HepG2 (cell line): ENCODE results near the gene MLXIPL. TPM values are rescaled to one million over a fixed set of nuclear protein-coding genes. Genes with fewer than 3 reads are reported as not detected.

Experiments
- ATAC-seq: fragments of 200-7000 bp; cut with Tn5 transposase; 3 replicates; pipeline ENCODE4 v1.9.1; 2020; ENCODE audit warnings: mild to moderate bottlenecking, moderate library complexity
- BruUV-seq: library from RNA; stranded (reverse); fragments of 400-500 nt; replicated peaks from 2 replicates; lab custom pipeline; 2021; lab: Mats Ljungman, UMichigan
- CTCF ChIA-PET: fragments of 300-600 bp; formaldehyde crosslinking; extraction: SDS; loops from one replicate; lab custom pipeline; 2021; ENCODE audit warnings: low total read pairs, inconsistent platforms, low intra/inter-chr PET ratio; lab: Yijun Ruan, JAX
- POLR2A ChIA-PET: fragments of 350-600 bp; sonication (Branson Sonifier 250); formaldehyde crosslinking; loops from one replicate; lab custom pipeline; 2020; ENCODE audit warnings: antibody characterized with exemption, inconsistent platforms; lab: Yijun Ruan, JAX
- DNase-seq: peaks from one replicate; pipeline ENCODE4 v3.0.0-alpha.2; 2015; ENCODE audit warnings: low spot score
- FAIRE-seq: peaks from 3 replicates; lab custom pipeline; 2011; peaks lifted over from hg19 to GRCh38; lab: Jason Lieb, UNC
- H2AFZ ChIP-seq: one replicate; pipeline ENCODE4 v1.6.1; 2011; ENCODE audit warnings: low read length, inconsistent platforms
- H3K27ac ChIP-seq: fragments of 300-600 bp; 3 replicates; pipeline ENCODE4 v1.8.0; 2011; ENCODE audit warnings: mixed run types, mild to moderate bottlenecking, mixed read lengths, low read length, inconsistent platforms; ENCODE audit not compliant: insufficient read depth; ENCODE audit errors: extremely low read length
- H3K27me3 ChIP-seq, 2 experiments: fragments of 200-600 bp in 1 of 2; 2 replicates in 1 of 2; 3 replicates in 1 of 2; pipeline versions ENCODE4 v1.6.0 to v1.8.0; 2011; ENCODE audit warnings: low read length in 2 of 2, mild to moderate bottlenecking in 2 of 2, moderate library complexity in 2 of 2, inconsistent platforms in 1 of 2; ENCODE audit not compliant: insufficient read depth in 2 of 2, control insufficient read depth in 1 of 2
- H3K36me3 ChIP-seq, 2 experiments: fragments of 200-600 bp in 1 of 2; replicated peaks in 1 of 2; 2 replicates in 1 of 2; 3 replicates in 1 of 2; pipeline versions ENCODE4 v1.5.1 to v1.8.0; 2011; ENCODE audit warnings: low read length in 2 of 2, inconsistent platforms in 1 of 2; ENCODE audit not compliant: insufficient read depth in 2 of 2, control insufficient read depth in 1 of 2
- H3K4me1 ChIP-seq: 2 replicates; pipeline ENCODE4 v1.5.1; 2012; ENCODE audit warnings: low read length, inconsistent platforms; ENCODE audit not compliant: insufficient read depth
- H3K4me2 ChIP-seq: 2 replicates; pipeline ENCODE4 v1.6.0; 2011; ENCODE audit warnings: low read depth, low read length, inconsistent platforms
- H3K4me3 ChIP-seq, 3 experiments: fragments of 200-600 bp in 1 of 3; sonication (generic), shearing (Covaris generic) in 1 of 3; replicated peaks in 1 of 3; 2 replicates each; pipeline ENCODE4 v1.5.1; 2011 to 2016; ENCODE audit warnings: low read length in 3 of 3, inconsistent platforms in 2 of 3, low read depth in 2 of 3, mild to moderate bottlenecking in 2 of 3, control low read depth in 1 of 3, mixed read lengths in 1 of 3; ENCODE audit not compliant: insufficient read depth in 1 of 3
- H3K79me2 ChIP-seq: one replicate; pipeline ENCODE4 v1.6.1; 2011; ENCODE audit warnings: low read length, inconsistent platforms; ENCODE audit not compliant: insufficient read depth
- H3K9ac ChIP-seq: 2 replicates; pipeline ENCODE4 v1.6.0; 2011; ENCODE audit warnings: mild to moderate bottlenecking, low read depth, low read length, inconsistent platforms; ENCODE audit not compliant: insufficient read depth
- H3K9me3 ChIP-seq: 2 replicates; pipeline ENCODE4 v1.5.1; 2012; ENCODE audit warnings: mild to moderate bottlenecking, low read length
- H4K20me1 ChIP-seq: 2 replicates; pipeline ENCODE4 v1.6.0; 2011; ENCODE audit warnings: inconsistent platforms, mild to moderate bottlenecking, low read length, moderate library complexity; ENCODE audit not compliant: insufficient read depth
- GZF1 ChIP-seq: sonication (generic); formaldehyde crosslinking; IDR thresholded peaks from 2 replicates; pipeline ENCODE4 v1.5.1; 2020; ENCODE audit warnings: mild to moderate bottlenecking, missing genetic modification reagents
- HIVEP1 ChIP-seq: sonication (generic); formaldehyde crosslinking; IDR thresholded peaks from 2 replicates; pipeline ENCODE4 v1.4.0; 2020; ENCODE audit warnings: mild to moderate bottlenecking, missing genetic modification reagents
- ZBTB26 ChIP-seq: IDR thresholded peaks from 2 replicates; pipeline ENCODE4 v1.6.1; 2016; ENCODE audit warnings: missing compliant biosample characterization, missing genetic modification reagents, borderline replicate concordance
- ZNF263 ChIP-seq: sonication (generic); formaldehyde crosslinking; IDR thresholded peaks from 2 replicates; pipeline ENCODE4 v1.4.0; 2020; ENCODE audit warnings: missing genetic modification reagents
- ZNF280D ChIP-seq: sonication (generic); formaldehyde crosslinking; IDR thresholded peaks from 2 replicates; pipeline ENCODE4 v1.5.1; 2020; ENCODE audit warnings: mild to moderate bottlenecking, missing genetic modification reagents
- ZNF768 ChIP-seq: sonication (generic); formaldehyde crosslinking; IDR thresholded peaks from 2 replicates; pipeline ENCODE4 v1.4.0; 2020; ENCODE audit warnings: missing genetic modification reagents
- WGBS: methylation state at CpG from one replicate; pipeline ENCODE4 v1.1.6; 2017; ENCODE audit warnings: low lambda C conversion rate; 5-methylcytosine and 5-hydroxymethylcytosine counted together
- in situ Hi-C: cut with HindIII; loops from 2 replicates; pipeline ENCODE4 v1.10.0; 2017; ENCODE audit warnings: low pct_unique_long_range_greater_than_20kb; ENCODE audit not compliant: extremely low pct_ligation_motif_present
- intact Hi-C: fragments of 100-400 bp; cut with micrococcal nuclease; formaldehyde crosslinking; loops from one replicate; pipeline ENCODE4 v1.10.0; 2022; ENCODE audit not compliant: unreplicated experiment
- polyA plus RNA-seq, 8 experiments: library from polyadenylated mRNA; depleted of rRNA in 3 of 8; stranded (reverse) in 7 of 8; unstranded in 1 of 8; fragments of >200 nt; fragmentation: Illumina TruSeq in 4 of 8; extraction: Trizol in 4 of 8; gene quantifications; 2 replicates each; pipeline versions ENCODE4 v1.2.1 to v1.2.3, GENCODE V29; 2011 to 2016; ENCODE audit warnings: low read depth in 4 of 8, missing spikeins in 1 of 8, mixed read lengths in 1 of 8; ENCODE audit not compliant: insufficient read depth in 1 of 8
- total RNA-seq, 5 experiments: library from RNA; depleted of rRNA; stranded (reverse); fragments of >200 nt; fragmentation: Illumina TruSeq; extraction: Trizol; gene quantifications; 2 replicates each; pipeline ENCODE4 v1.2.3, GENCODE V29; 2016; ENCODE audit warnings: low read depth in 1 of 5
- TF ChIP-seq, protein P1 (sequence below): sonication (generic); formaldehyde crosslinking; IDR thresholded peaks from 2 replicates; pipeline ENCODE4 v1.4.0; 2020; ENCODE audit warnings: missing genetic modification reagents
- TF ChIP-seq, protein P2 (sequence below): sonication (generic); formaldehyde crosslinking; IDR thresholded peaks from 2 replicates; pipeline ENCODE4 v1.5.0; 2020; ENCODE audit warnings: missing genetic modification reagents, mild to moderate bottlenecking, borderline replicate concordance
- TF ChIP-seq, protein P3 (sequence below): sonication (generic); formaldehyde crosslinking; IDR thresholded peaks from 2 replicates; pipeline ENCODE4; 2020; ENCODE audit warnings: missing genetic modification reagents, mild to moderate bottlenecking, borderline replicate concordance

MLXIPL gene
- total and polyA plus RNA-seq, 2 of the 13 experiments (the other 11 are each of a cell fraction or from before 2014, with no cell fraction given): 51.6 to 60.1 TPM

GRCh38 chr7:73646785-73647724 lies 22.7 kb upstream of the MLXIPL start:
- H3K27me3 ChIP-seq: peaks cover 3 to 12% of the 10 kb centered on the region in 2 experiments; a peak in 3 of 5 replicates
- no peak overlapping the region for H2AFZ ChIP-seq
- in situ Hi-C loops: no loop called here
- no peak for FAIRE-seq
- no peak for DNase-seq
- CTCF ChIA-PET: interaction anchor here (1.1 kb wide), 1 partner anchor 21 kb away, joined by 3 read pairs; no protein-coding TSS in a partner anchor
- H3K4me1 ChIP-seq: peaks cover 71% of the 10 kb centered on the region
- H3K4me2 ChIP-seq: peak overlapping the region; percentile 81
- TF ChIP-seq, protein P1, sequence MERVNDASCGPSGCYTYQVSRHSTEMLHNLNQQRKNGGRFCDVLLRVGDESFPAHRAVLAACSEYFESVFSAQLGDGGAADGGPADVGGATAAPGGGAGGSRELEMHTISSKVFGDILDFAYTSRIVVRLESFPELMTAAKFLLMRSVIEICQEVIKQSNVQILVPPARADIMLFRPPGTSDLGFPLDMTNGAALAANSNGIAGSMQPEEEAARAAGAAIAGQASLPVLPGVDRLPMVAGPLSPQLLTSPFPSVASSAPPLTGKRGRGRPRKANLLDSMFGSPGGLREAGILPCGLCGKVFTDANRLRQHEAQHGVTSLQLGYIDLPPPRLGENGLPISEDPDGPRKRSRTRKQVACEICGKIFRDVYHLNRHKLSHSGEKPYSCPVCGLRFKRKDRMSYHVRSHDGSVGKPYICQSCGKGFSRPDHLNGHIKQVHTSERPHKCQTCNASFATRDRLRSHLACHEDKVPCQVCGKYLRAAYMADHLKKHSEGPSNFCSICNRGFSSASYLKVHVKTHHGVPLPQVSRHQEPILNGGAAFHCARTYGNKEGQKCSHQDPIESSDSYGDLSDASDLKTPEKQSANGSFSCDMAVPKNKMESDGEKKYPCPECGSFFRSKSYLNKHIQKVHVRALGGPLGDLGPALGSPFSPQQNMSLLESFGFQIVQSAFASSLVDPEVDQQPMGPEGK (CRISPR knock-in tag): no peak
- TF ChIP-seq GZF1: peak; percentile 14; the same call in 1 of the 2 replicates
- TF ChIP-seq ZNF768 (CRISPR knock-in tag): peak; percentile 92
- TF ChIP-seq ZNF280D (CRISPR knock-in tag): 0 out of 2 replicates have a peak, but pooled peaks have one; percentile 16
- TF ChIP-seq, protein P2, sequence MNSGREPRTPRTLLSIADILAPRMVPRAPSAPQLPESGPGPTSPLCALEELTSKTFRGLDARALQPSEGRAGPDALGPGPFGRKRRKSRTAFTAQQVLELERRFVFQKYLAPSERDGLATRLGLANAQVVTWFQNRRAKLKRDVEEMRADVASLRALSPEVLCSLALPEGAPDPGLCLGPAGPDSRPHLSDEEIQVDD: no peak
- 0 out of 2 replicates have a peak, but pooled peaks have one; percentile 1 for TF ChIP-seq ZBTB26
- peak; percentile 92 for TF ChIP-seq ZNF263 (CRISPR knock-in tag)
- TF ChIP-seq, protein P3, sequence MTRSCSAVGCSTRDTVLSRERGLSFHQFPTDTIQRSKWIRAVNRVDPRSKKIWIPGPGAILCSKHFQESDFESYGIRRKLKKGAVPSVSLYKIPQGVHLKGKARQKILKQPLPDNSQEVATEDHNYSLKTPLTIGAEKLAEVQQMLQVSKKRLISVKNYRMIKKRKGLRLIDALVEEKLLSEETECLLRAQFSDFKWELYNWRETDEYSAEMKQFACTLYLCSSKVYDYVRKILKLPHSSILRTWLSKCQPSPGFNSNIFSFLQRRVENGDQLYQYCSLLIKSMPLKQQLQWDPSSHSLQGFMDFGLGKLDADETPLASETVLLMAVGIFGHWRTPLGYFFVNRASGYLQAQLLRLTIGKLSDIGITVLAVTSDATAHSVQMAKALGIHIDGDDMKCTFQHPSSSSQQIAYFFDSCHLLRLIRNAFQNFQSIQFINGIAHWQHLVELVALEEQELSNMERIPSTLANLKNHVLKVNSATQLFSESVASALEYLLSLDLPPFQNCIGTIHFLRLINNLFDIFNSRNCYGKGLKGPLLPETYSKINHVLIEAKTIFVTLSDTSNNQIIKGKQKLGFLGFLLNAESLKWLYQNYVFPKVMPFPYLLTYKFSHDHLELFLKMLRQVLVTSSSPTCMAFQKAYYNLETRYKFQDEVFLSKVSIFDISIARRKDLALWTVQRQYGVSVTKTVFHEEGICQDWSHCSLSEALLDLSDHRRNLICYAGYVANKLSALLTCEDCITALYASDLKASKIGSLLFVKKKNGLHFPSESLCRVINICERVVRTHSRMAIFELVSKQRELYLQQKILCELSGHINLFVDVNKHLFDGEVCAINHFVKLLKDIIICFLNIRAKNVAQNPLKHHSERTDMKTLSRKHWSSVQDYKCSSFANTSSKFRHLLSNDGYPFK: no peak
- TF ChIP-seq HIVEP1 (CRISPR knock-in tag): peak; percentile 25; the same call in 1 of the 2 replicates
- TF ChIP-seq, all 625 proteins: peak for 6
- no TSS peak for BruUV-seq
- Histone ChIP-seq H3K4me3 (peak overlapping the region in 2 of 3 experiments; percentile 60 to 73; a peak in 4 of 6 replicates), H3K27ac (no peak overlapping the region), H3K9ac (peak overlapping the region; percentile 43; the same call in 1 of the 2 replicates), H3K79me2 (no peaks in the 10 kb centered on the region), H4K20me1 (no peaks in the 10 kb centered on the region), H3K9me3 (no peaks in the 10 kb centered on the region), H3K36me3 (no peaks in the 10 kb centered on the region)
- ATAC-seq: no peak; the same call in 2 of the 3 replicates
- WGBS: 9% methylated on average over 9 of the region's 16 CpGs
- POLR2A ChIA-PET: interaction anchor here (1.2 to 2.3 kb wide), 4 partner anchors 18 to 34 kb away, joined by 7 to 11 read pairs (median 9); partner anchors contain the start of gene MLXIPL
- intact Hi-C loops: no loop called here
